Sigmoid colon (tissue), 7 donors: ENCODE measurements around the gene STK11. TPM values are rescaled to one million over a fixed set of nuclear protein-coding genes. Genes with fewer than 3 reads are reported as not detected.

Experiments used
- DNase-seq: peaks from one replicate; pipeline ENCODE4 v3.0.0-alpha.2; 2019
- H3K27ac ChIP-seq, 4 donors: fragments of 200-600 bp; sonication (generic); one replicate each; pipeline ENCODE4 v1.5.1; 2016 to 2019; ENCODE audit warnings: mild to moderate bottlenecking in 1 of 4
- H3K27me3 ChIP-seq, 3 donors: fragments of 200-600 bp; sonication (generic); one replicate each; pipeline ENCODE4 v1.5.1; 2019; ENCODE audit warnings: mild to moderate bottlenecking in 1 of 3
- H3K36me3 ChIP-seq, 4 donors: fragments of 200-600 bp; sonication (generic); one replicate each; pipeline ENCODE4 v1.5.1; 2016 to 2019
- H3K4me1 ChIP-seq, 4 donors: fragments of 200-600 bp; sonication (generic); one replicate each; pipeline ENCODE4 v1.5.1; 2017 to 2019
- H3K4me3 ChIP-seq, 4 donors: fragments of 200-600 bp; sonication (generic); one replicate each; pipeline ENCODE4 v1.5.1; 2017 to 2019; ENCODE audit warnings: mild to moderate bottlenecking in 2 of 4, moderate library complexity in 1 of 4
- H3K9me3 ChIP-seq, 4 donors: fragments of 200-600 bp in 3 of 4; sonication (generic) in 3 of 4; one replicate each; pipeline versions ENCODE4 v1.5.1 to v1.6.1; 2013 to 2019
- CTCF ChIP-seq, 4 experiments: fragments of 450-650 bp in 3 of 4; fragments of 200-600 bp in 1 of 4; IDR thresholded peaks; one replicate each; pipeline ENCODE4 v1.5.1; 2016 to 2019; ENCODE audit warnings: antibody characterized with exemption in 4 of 4, mild to moderate bottlenecking in 3 of 4, moderate library complexity in 2 of 4
- EP300 ChIP-seq, 4 donors: sonication (generic); formaldehyde crosslinking; IDR thresholded peaks; one replicate each; pipeline ENCODE4 v1.6.1; 2017; ENCODE audit warnings: antibody characterized with exemption in 4 of 4
- POLR2A ChIP-seq, 2 donors: fragments of 450-650 bp; IDR thresholded peaks; one replicate each; pipeline ENCODE4 v1.6.1; 2016; ENCODE audit warnings: antibody characterized with exemption in 2 of 2, mild to moderate bottlenecking in 2 of 2, moderate library complexity in 2 of 2
- POLR2AphosphoS5 ChIP-seq, 4 donors: sonication (generic); formaldehyde crosslinking; IDR thresholded peaks; one replicate each; pipeline ENCODE4 v1.6.1; 2017; ENCODE audit warnings: antibody characterized with exemption in 4 of 4
- WGBS, 2 donors: extraction: QIAGEN DNeasy Blood & Tissue Kit; methylation state at CpG; one replicate each; pipeline ENCODE4 v1.1.7; 2013; 5-methylcytosine and 5-hydroxymethylcytosine counted together
- intact Hi-C: fragments of 100-400 bp; cut with DNase I; formaldehyde crosslinking; loops from one replicate; pipeline ENCODE4 v1.15.1; 2023
- polyA plus RNA-seq, 3 donors: library from polyadenylated mRNA; stranded (reverse); fragments of 200-250 nt; gene quantifications; one replicate each; pipeline ENCODE4 v1.2.3, GENCODE V29; 2013
- total RNA-seq, 4 donors: library from RNA; depleted of rRNA; stranded (reverse); fragments of >200 nt; gene quantifications; one replicate each; pipeline ENCODE4 v1.1.0, GENCODE V29; 2016
- donor health status: healthy with polysubstance abuse.
- donor health status: Bipolar disorder and iron deficiency.
- donor health status: healthy.

STK11 gene
- total and polyA plus RNA-seq, 7 donors: 31.2 to 86.5 (median 41.8) TPM

GRCh38 chr19:1275976-1276627, 70.5 kb downstream of the STK11 start:
- peaks cover 38 to 55% (median 44%) of the 10 kb centered on the region in 4 donors for H3K36me3 ChIP-seq
- TF ChIP-seq CTCF (IDR thresholded peaks at IDR 0.05) (no peak), POLR2AphosphoS5 (IDR thresholded peaks at IDR 0.05) (peak in 3 of 4 donors; percentile 66 to 89 (median 82)), POLR2A (IDR thresholded peaks at IDR 0.05) (peak; percentile 29 to 31), EP300 (IDR thresholded peaks at IDR 0.05) (no peak)
- peak overlapping the region; percentile 94 to 100 (median 97) for H3K27ac ChIP-seq
- peak overlapping the region; percentile 44 to 64 (median 60) for H3K4me3 ChIP-seq
- intact Hi-C loops: loop anchor here (5.0 kb wide), 3 partner anchors 81 to 131 kb away; partner anchors contain the start of genes DAZAP1 and NDUFS7
- no peaks in the 10 kb centered on the region for H3K27me3 ChIP-seq
- WGBS, 2 donors: 2 to 4% methylated on average over 43 of the region's 43 CpGs
- H3K9me3 ChIP-seq: no peaks in the 10 kb centered on the region
- peak; percentile 88 for DNase-seq
- H3K4me1 ChIP-seq: peaks cover 0 to 56% (median 53%) of the 10 kb centered on the region in 4 donors

DNA sequence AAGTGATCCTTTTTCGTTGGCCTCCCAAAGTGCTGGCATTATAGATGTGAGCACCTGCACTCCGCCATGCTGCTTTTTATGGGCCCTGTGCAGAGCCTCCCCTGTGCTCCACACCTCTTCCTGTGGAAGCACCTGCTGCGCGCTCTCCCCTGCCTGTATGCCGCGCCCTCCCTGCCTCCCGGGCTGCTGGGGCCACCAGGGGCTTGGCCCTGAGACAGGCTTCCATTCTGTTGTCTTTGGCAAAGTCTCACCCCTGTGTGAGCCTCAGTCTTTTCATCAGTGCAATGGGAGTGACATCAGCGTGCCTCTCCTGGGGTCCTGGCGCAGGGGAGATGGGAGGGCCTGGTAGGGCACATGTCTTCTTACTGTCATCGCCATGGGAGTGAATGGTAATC, 71.0 kb downstream of the STK11 start:
- TF ChIP-seq EP300 (IDR thresholded peaks at IDR 0.05) (no peak), POLR2AphosphoS5 (IDR thresholded peaks at IDR 0.05) (no peak), POLR2A (IDR thresholded peaks at IDR 0.05) (no peak), CTCF (IDR thresholded peaks at IDR 0.05) (no peak)
- H3K4me1 ChIP-seq: peaks cover 0 to 50% (median 48%) of the 10 kb centered on the region in 4 donors
- 11 to 38% methylated on average over 10 of the region's 10 CpGs for WGBS, 2 donors
- peak overlapping the region; percentile 94 to 100 (median 97) for H3K27ac ChIP-seq
- DNase-seq: no peak
- no peaks in the 10 kb centered on the region for H3K9me3 ChIP-seq
- intact Hi-C loops: loop anchor here (5.0 kb wide), 3 partner anchors 81 to 131 kb away; partner anchors contain the start of genes DAZAP1 and NDUFS7
- peaks cover 32 to 50% (median 39%) of the 10 kb centered on the region in 4 donors for H3K36me3 ChIP-seq
- no peaks in the 10 kb centered on the region for H3K27me3 ChIP-seq
- peak overlapping the region in 3 of 4 donors; percentile 58 to 64 (median 63) for H3K4me3 ChIP-seq

GRCh38 chr19:1277061-1277460, 71.5 kb downstream of the STK11 start:
- Histone ChIP-seq H3K4me3 (no peak overlapping the region), H3K36me3 (peaks cover 28 to 45% (median 35%) of the 10 kb centered on the region in 4 donors), H3K4me1 (peaks cover 0 to 46% (median 43%) of the 10 kb centered on the region in 4 donors), H3K27ac (peak overlapping the region in 1 of 4 donors; percentile 100), H3K9me3 (no peaks in the 10 kb centered on the region), H3K27me3 (no peaks in the 10 kb centered on the region)
- WGBS, 2 donors: 78 to 89% methylated on average over 15 of the region's 15 CpGs
- TF ChIP-seq POLR2AphosphoS5 (IDR thresholded peaks at IDR 0.05): no peak
- no peak for TF ChIP-seq POLR2A (IDR thresholded peaks at IDR 0.05)
- no peak for TF ChIP-seq CTCF (IDR thresholded peaks at IDR 0.05)
- TF ChIP-seq EP300 (IDR thresholded peaks at IDR 0.05): no peak
- DNase-seq: peak; percentile 77
- intact Hi-C loops: loop anchor here (5.0 kb wide), 3 partner anchors 80 to 130 kb away; partner anchors contain the start of genes DAZAP1 and NDUFS7

Other genes starting within 250 kb of the STK11 start
- 10 to 100 TPM; 14.3 to 33.1 (median 30.4) TPM for gene WDR18, start 221.4 kb upstream of the STK11 start, total RNA-seq
- 10 to 100 TPM; 22.4 to 65.8 (median 43.8) TPM for gene WDR18, start 221.4 kb upstream of the STK11 start, polyA plus RNA-seq
- under 1 TPM in 1 of 4 donors, not detected in 3; 0.14 TPM for gene GRIN3B, start 205.4 kb upstream of the STK11 start, total RNA-seq
- under 1 TPM in 1 of 3 donors, not detected in 2; 0.04 TPM for gene GRIN3B, start 205.4 kb upstream of the STK11 start, polyA plus RNA-seq
- 100 to 1,000 TPM in 2 of 4 donors, 10 to 100 TPM in 2; 85.6 to 174 (median 126) TPM for gene TMEM259, start 184.7 kb upstream of the STK11 start, total RNA-seq
- gene TMEM259, start 184.7 kb upstream of the STK11 start, polyA plus RNA-seq: 100 to 1,000 TPM in 1 of 3 donors, 10 to 100 TPM in 2; 19.2 to 232 (median 25.9) TPM
- not detected for gene RNU6-2, start 184.3 kb upstream of the STK11 start, total RNA-seq
- not detected for gene RNU6-2, start 184.3 kb upstream of the STK11 start, polyA plus RNA-seq
- gene CNN2, start 179.2 kb upstream of the STK11 start, total RNA-seq: 10 to 100 TPM; 25.5 to 59.0 (median 36.3) TPM
- gene CNN2, start 179.2 kb upstream of the STK11 start, polyA plus RNA-seq: 100 to 1,000 TPM in 1 of 3 donors, 10 to 100 TPM in 2; 48.0 to 115 (median 53.9) TPM
- gene ABCA7, start 165.7 kb upstream of the STK11 start, total RNA-seq: 10 to 100 TPM in 2 of 4 donors, 1 to 10 TPM in 2; 3.8 to 20.5 (median 10.9) TPM
- 10 to 100 TPM in 1 of 3 donors, 1 to 10 TPM in 2; 1.8 to 25.1 (median 9.9) TPM for gene ABCA7, start 165.7 kb upstream of the STK11 start, polyA plus RNA-seq
- gene ARHGAP45, start 138.6 kb upstream of the STK11 start, total RNA-seq: 10 to 100 TPM; 12.8 to 21.6 (median 18.2) TPM
- gene ARHGAP45, start 138.6 kb upstream of the STK11 start, polyA plus RNA-seq: 100 to 1,000 TPM in 1 of 3 donors, 10 to 100 TPM in 2; 38.6 to 103 (median 39.0) TPM
- gene POLR2E, start 110.4 kb upstream of the STK11 start, total RNA-seq: 100 to 1,000 TPM in 2 of 4 donors, 10 to 100 TPM in 2; 82.0 to 203 (median 104) TPM
- gene POLR2E, start 110.4 kb upstream of the STK11 start, polyA plus RNA-seq: 100 to 1,000 TPM; 124 to 175 (median 133) TPM
- 100 to 1,000 TPM; 269 to 433 (median 371) TPM for gene GPX4, start 101.8 kb upstream of the STK11 start, total RNA-seq
- gene GPX4, start 101.8 kb upstream of the STK11 start, polyA plus RNA-seq: 100 to 1,000 TPM; 311 to 662 (median 643) TPM
- 10 to 100 TPM in 3 of 4 donors, 1 to 10 TPM in 1; 6.8 to 91.9 (median 14.7) TPM for gene SBNO2, start 31.5 kb upstream of the STK11 start, total RNA-seq
- 10 to 100 TPM; 11.4 to 75.0 (median 14.8) TPM for gene SBNO2, start 31.5 kb upstream of the STK11 start, polyA plus RNA-seq
- under 1 TPM in 3 of 4 donors, not detected in 1; 0.36 to 0.82 (median 0.81) TPM for gene CBARP, start 32.2 kb downstream of the STK11 start, total RNA-seq
- gene CBARP, start 32.2 kb downstream of the STK11 start, polyA plus RNA-seq: under 1 TPM in 1 of 3 donors, not detected in 2; 0.36 TPM
- 100 to 1,000 TPM in 3 of 4 donors, 10 to 100 TPM in 1; 74.7 to 112 (median 104) TPM for gene ATP5F1D, start 36.0 kb downstream of the STK11 start, total RNA-seq
- 100 to 1,000 TPM; 294 to 390 (median 352) TPM for gene ATP5F1D, start 36.0 kb downstream of the STK11 start, polyA plus RNA-seq
- 10 to 100 TPM; 14.6 to 70.3 (median 15.4) TPM for gene MIDN, start 42.8 kb downstream of the STK11 start, total RNA-seq
- 10 to 100 TPM; 42.1 to 87.0 (median 57.7) TPM for gene MIDN, start 42.8 kb downstream of the STK11 start, polyA plus RNA-seq
- gene CIRBP, start 63.6 kb downstream of the STK11 start, total RNA-seq: 1,000 to 10,000 TPM in 1 of 4 donors, 100 to 1,000 TPM in 3; 602 to 1,004 (median 791) TPM
- gene CIRBP, start 63.6 kb downstream of the STK11 start, polyA plus RNA-seq: 100 to 1,000 TPM; 129 to 455 (median 265) TPM
- 10 to 100 TPM; 24.7 to 49.3 (median 29.8) TPM for gene FAM174C, start 69.8 kb downstream of the STK11 start, total RNA-seq
- 10 to 100 TPM; 37.0 to 87.8 (median 60.1) TPM for gene FAM174C, start 69.8 kb downstream of the STK11 start, polyA plus RNA-seq
- not detected for gene EFNA2, start 80.1 kb downstream of the STK11 start, total RNA-seq
- gene EFNA2, start 80.1 kb downstream of the STK11 start, polyA plus RNA-seq: 10 to 100 TPM; 23.4 to 40.6 (median 25.2) TPM
- 100 to 1,000 TPM in 3 of 4 donors, 10 to 100 TPM in 1; 99.4 to 156 (median 128) TPM for gene NDUFS7, start 178.1 kb downstream of the STK11 start, total RNA-seq
- gene NDUFS7, start 178.1 kb downstream of the STK11 start, polyA plus RNA-seq: 100 to 1,000 TPM; 182 to 262 (median 192) TPM
- 10 to 100 TPM in 3 of 4 donors, 1 to 10 TPM in 1; 7.8 to 16.6 (median 11.5) TPM for gene GAMT, start 195.8 kb downstream of the STK11 start, total RNA-seq
- gene GAMT, start 195.8 kb downstream of the STK11 start, polyA plus RNA-seq: 1 to 10 TPM; 1.8 to 6.0 (median 5.7) TPM
- gene DAZAP1, start 201.8 kb downstream of the STK11 start, total RNA-seq: 10 to 100 TPM; 28.2 to 54.4 (median 42.2) TPM
- 100 to 1,000 TPM in 1 of 3 donors, 10 to 100 TPM in 2; 51.1 to 132 (median 51.6) TPM for gene DAZAP1, start 201.8 kb downstream of the STK11 start, polyA plus RNA-seq
- 1,000 to 10,000 TPM; 3,601 to 5,641 (median 3,840) TPM for gene RPS15, start 232.6 kb downstream of the STK11 start, total RNA-seq
- gene RPS15, start 232.6 kb downstream of the STK11 start, polyA plus RNA-seq: 1,000 to 10,000 TPM; 2,516 to 4,453 (median 3,359) TPM
- gene APC2, start 244.3 kb downstream of the STK11 start, total RNA-seq: 1 to 10 TPM in 2 of 4 donors, under 1 TPM in 2; under 0.01 to 2.0 (median 0.91) TPM
- gene APC2, start 244.3 kb downstream of the STK11 start, polyA plus RNA-seq: 1 to 10 TPM in 1 of 3 donors, not detected in 2; 1.2 TPM